Calu3 (cell line): ENCODE data around the gene DBF4B. TPM values are rescaled to one million over a fixed set of nuclear protein-coding genes. Genes with fewer than 3 reads are reported as not detected.

Experiments
- BruUV-seq: library from RNA; stranded (reverse); fragments of 400-500 nt; replicated peaks from 2 replicates; lab custom pipeline; 2021; lab: Mats Ljungman, UMichigan
- CTCF ChIA-PET: fragments of 300-600 bp; sonication (Branson Sonifier 250); formaldehyde crosslinking; loops from one replicate; lab custom pipeline; 2022; ENCODE audit warnings: antibody characterized with exemption; lab: Charles Lee
- DNase-seq: peaks from one replicate; pipeline ENCODE4 v3.0.0; 2022
- H3K27ac Mint-ChIP-seq: one replicate; pipeline ENCODE4 v1.8.0; 2022; ENCODE audit warnings: mixed read lengths; ENCODE audit not compliant: unreplicated experiment
- H3K27me3 Mint-ChIP-seq: one replicate; pipeline ENCODE4 v1.8.0; 2022; ENCODE audit warnings: mixed read lengths; ENCODE audit not compliant: unreplicated experiment
- H3K36me3 Mint-ChIP-seq: one replicate; pipeline ENCODE4 v1.8.0; 2022; ENCODE audit warnings: mild to moderate bottlenecking, moderate library complexity, mixed read lengths; ENCODE audit not compliant: insufficient read depth, unreplicated experiment
- H3K4me1 Mint-ChIP-seq: one replicate; pipeline ENCODE4 v1.8.0; 2022; ENCODE audit warnings: mild to moderate bottlenecking, low read depth, mixed read lengths; ENCODE audit not compliant: unreplicated experiment
- H3K4me3 Mint-ChIP-seq: one replicate; pipeline ENCODE4 v1.8.0; 2022; ENCODE audit warnings: mild to moderate bottlenecking, low read depth, moderate library complexity, mixed read lengths; ENCODE audit not compliant: unreplicated experiment
- H3K9me3 Mint-ChIP-seq: one replicate; pipeline ENCODE4 v1.8.0; 2022; ENCODE audit warnings: low read depth, mixed read lengths; ENCODE audit not compliant: unreplicated experiment
- intact Hi-C: fragments of 100-400 bp; cut with micrococcal nuclease; formaldehyde crosslinking; loops from one replicate; pipeline ENCODE4 v1.10.0; 2022; ENCODE audit not compliant: unreplicated experiment
- total RNA-seq: library from RNA; stranded (reverse); gene quantifications from 2 replicates; pipeline ENCODE4 v1.2.3, GENCODE V29; 2022
- TF ChIP-seq, protein P1 (sequence below): fragments of 200-600 bp; IDR thresholded peaks from one replicate; pipeline ENCODE4 v1.8.0; 2022; ENCODE audit warnings: antibody characterized with exemption; ENCODE audit not compliant: unreplicated experiment

The DBF4B gene
- total RNA-seq, 1 experiment from 2014 or later, result 47.4 TPM

DNA sequence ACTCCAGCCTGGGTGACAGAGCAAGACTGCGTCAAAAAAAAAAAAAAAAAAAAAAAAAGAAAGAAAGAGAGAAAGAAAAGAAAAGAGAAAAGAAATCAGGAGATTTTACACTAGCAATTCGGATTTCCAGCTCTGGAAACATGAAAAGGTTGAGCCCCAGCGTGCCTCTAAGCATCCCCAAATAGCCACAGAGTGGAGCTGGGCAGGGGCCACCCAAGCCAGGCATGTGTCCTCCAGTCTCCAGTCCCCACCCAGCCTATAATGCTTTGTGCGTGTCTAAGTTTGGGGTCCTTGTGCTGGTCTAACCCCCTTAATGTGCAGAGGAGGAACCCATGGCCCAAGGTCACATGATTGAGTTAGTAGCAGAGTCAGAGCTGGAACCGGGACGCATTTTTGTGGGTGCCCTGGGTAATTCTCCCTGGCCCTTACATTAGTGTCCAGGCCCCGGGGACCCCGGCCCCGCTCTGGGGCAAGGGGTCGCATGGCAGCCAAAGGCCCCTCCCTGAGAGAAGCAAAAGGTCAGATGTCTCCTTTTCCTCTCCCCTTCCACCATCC, 70.3 kb downstream of the DBF4B start:
- DNase-seq, result no peak
- TF ChIP-seq, protein P1, sequence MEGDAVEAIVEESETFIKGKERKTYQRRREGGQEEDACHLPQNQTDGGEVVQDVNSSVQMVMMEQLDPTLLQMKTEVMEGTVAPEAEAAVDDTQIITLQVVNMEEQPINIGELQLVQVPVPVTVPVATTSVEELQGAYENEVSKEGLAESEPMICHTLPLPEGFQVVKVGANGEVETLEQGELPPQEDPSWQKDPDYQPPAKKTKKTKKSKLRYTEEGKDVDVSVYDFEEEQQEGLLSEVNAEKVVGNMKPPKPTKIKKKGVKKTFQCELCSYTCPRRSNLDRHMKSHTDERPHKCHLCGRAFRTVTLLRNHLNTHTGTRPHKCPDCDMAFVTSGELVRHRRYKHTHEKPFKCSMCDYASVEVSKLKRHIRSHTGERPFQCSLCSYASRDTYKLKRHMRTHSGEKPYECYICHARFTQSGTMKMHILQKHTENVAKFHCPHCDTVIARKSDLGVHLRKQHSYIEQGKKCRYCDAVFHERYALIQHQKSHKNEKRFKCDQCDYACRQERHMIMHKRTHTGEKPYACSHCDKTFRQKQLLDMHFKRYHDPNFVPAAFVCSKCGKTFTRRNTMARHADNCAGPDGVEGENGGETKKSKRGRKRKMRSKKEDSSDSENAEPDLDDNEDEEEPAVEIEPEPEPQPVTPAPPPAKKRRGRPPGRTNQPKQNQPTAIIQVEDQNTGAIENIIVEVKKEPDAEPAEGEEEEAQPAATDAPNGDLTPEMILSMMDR, result no peak
- Mint-ChIP-seq H3K4me1 (peaks cover 7% of the 10 kb centered on the region), H3K36me3 (peaks cover 43% of the 10 kb centered on the region), H3K9me3 (no peaks in the 10 kb centered on the region), H3K27me3 (peaks cover 25% of the 10 kb centered on the region), H3K4me3 (peak overlapping the region; percentile 85), H3K27ac (peak overlapping the region; percentile 38)
- BruUV-seq, result no TSS peak
- CTCF ChIA-PET, result interaction anchor here (0.5 to 5.1 kb wide), 18 partner anchors 8 to 481 kb away, joined by 3 to 65 read pairs (median 6); no protein-coding TSS in a partner anchor
- intact Hi-C loops, result loop anchor here (1.0 to 10.0 kb wide), 3 partner anchors 50 to 356 kb away; partner anchors contain the start of genes ACBD4 and PLCD3

DNA sequence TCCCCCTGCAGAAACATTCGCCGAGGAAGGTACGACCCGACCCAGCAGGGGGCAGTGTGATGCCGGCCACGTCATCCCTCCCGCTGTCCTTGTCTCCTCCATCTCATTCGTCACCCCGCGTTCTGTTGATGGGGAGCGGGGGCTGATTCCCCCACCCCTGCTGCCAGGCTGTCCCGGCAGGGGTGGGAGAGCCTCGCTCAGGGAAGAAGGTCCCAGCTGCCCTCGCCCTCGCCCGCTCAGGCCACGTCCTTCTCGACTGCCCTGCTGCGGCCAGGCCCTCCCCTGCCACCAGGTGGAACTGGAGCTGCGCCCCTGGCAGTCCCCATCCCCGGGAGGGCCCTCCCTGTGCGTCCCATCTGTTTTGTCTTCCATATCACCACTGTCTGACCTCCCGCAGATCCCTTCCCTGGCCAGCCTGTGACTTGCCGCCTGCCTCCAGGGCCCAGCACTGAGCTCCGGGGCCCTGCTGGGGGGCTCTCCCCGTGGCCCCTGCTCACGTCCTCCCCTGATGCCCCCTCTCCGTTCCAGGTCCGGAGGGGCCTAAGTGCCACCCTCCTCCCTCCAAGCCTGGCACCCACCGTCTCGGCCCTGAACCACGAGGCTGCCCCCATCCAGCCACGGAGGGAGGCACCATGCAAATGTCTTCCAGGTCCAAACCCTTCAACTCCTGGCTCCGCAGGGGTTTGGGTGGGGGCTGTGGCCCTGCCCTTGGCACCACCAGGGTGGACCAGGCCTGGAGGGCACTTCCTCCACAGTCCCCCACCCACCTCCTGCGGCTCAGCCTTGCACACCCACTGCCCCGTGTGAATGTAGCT, 71.0 kb downstream of the DBF4B start:
- CTCF ChIA-PET, result interaction anchor here (0.5 to 5.1 kb wide), 21 partner anchors 9 to 481 kb away, joined by 3 to 65 read pairs (median 4); partner anchors contain the start of gene HIGD1B
- DNase-seq, result peak; percentile 93
- Mint-ChIP-seq H3K27me3 (peaks cover 18% of the 10 kb centered on the region), H3K9me3 (no peaks in the 10 kb centered on the region), H3K4me3 (peak overlapping the region; percentile 85), H3K4me1 (peaks cover 7% of the 10 kb centered on the region), H3K36me3 (peaks cover 36% of the 10 kb centered on the region), H3K27ac (peak overlapping the region; percentile 38)
- no TSS peak for BruUV-seq
- intact Hi-C loops, result loop anchor here (1.0 to 10.0 kb wide), 3 partner anchors 49 to 355 kb away; partner anchors contain the start of genes ACBD4 and PLCD3
- TF ChIP-seq, protein P1, result peak; percentile 98

DNA sequence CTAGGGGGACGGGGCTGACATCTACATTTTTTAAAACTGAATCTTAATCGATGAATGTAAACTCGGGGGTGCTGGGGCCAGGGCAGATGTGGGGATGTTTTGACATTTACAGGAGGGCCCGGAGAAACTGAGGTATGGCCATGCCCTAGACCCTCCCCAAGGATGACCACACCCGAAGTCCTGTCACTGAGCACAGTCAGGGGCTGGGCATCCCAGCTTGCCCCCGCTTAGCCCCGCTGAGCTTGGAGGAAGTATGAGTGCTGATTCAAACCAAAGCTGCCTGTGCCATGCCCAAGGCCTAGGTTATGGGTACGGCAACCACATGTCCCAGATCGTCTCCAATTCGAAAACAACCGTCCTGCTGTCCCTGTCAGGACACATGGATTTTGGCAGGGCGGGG, 71.7 kb downstream of the DBF4B start:
- no peak for DNase-seq
- CTCF ChIA-PET, result interaction anchor here (0.7 to 5.1 kb wide), 11 partner anchors 9 to 242 kb away, joined by 3 to 65 read pairs (median 6); no protein-coding TSS in a partner anchor
- H3K27me3 Mint-ChIP-seq, result peaks cover 15% of the 10 kb centered on the region
- H3K4me1 Mint-ChIP-seq, result peaks cover 7% of the 10 kb centered on the region
- BruUV-seq, result no TSS peak
- intact Hi-C loops, result no loop called here
- TF ChIP-seq, protein P1, result no peak
- H3K36me3 Mint-ChIP-seq, result peaks cover 28% of the 10 kb centered on the region
- peak overlapping the region; percentile 85 for H3K4me3 Mint-ChIP-seq
- H3K27ac Mint-ChIP-seq, result no peak overlapping the region
- H3K9me3 Mint-ChIP-seq, result no peaks in the 10 kb centered on the region

DNA sequence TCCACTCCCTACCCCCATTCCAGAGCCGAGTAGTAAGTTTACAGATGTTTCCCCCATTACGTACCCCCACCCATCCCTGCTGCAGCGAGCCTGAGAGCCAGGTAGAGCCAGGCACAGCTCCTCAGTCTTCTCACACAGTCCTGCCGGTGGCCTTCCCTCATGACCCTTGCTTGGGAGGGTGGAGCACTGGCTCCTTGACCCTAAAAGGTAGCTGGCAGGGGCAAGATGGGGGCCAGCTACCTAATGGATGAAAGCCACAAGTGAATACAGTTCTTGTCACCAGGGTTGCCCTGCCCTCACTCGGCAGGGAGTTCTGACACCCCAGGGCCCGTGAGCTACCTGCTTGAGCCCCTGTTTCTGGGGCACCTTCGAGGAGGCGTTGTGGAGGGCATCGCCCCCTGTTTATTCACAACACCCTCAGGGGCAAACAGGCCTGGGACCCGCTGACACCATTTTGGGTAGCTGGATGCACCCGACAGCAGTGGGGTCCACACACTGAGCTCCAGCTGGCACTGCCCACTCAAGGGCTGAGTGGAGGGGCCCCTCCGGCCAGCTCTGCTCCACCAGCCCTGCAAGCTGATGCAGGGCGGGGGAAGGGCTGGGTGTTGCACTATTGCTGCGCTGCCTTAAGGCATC, 72.5 kb downstream of the DBF4B start:
- no peak for DNase-seq
- no TSS peak for BruUV-seq
- Mint-ChIP-seq H3K4me1 (peaks cover 7% of the 10 kb centered on the region), H3K9me3 (no peaks in the 10 kb centered on the region), H3K4me3 (no peak overlapping the region), H3K27me3 (peaks cover 15% of the 10 kb centered on the region), H3K36me3 (peaks cover 20% of the 10 kb centered on the region), H3K27ac (no peak overlapping the region)
- TF ChIP-seq, protein P1, result no peak
- CTCF ChIA-PET, result interaction anchor here (0.7 to 5.1 kb wide), 5 partner anchors 14 to 97 kb away, joined by 5 to 65 read pairs (median 13); no protein-coding TSS in a partner anchor
- intact Hi-C loops, result no loop called here
